MM.1S (cell line): ENCODE measurements around the gene SAMD14.

ENCODE experiments used
- DNase-seq: peaks from one replicate; pipeline ENCODE4 v3.0.0-alpha.2; 2015
- H2AFZ ChIP-seq: fragments of 300-600 bp; sonication (generic); 2 replicates; pipeline ENCODE4 v1.6.0; 2016; ENCODE audit warnings: antibody characterized with exemption, low read length
- H3F3A ChIP-seq: fragments of 300-600 bp; sonication (generic); 2 replicates; pipeline ENCODE4 v1.6.1; 2016; ENCODE audit warnings: mild to moderate bottlenecking, antibody characterized with exemption, low read length, moderate library complexity, mixed read lengths; ENCODE audit not compliant: insufficient read depth
- H3K27ac ChIP-seq: fragments of 300-600 bp; sonication (generic); 2 replicates; pipeline ENCODE4 v1.5.1; 2016; ENCODE audit warnings: mild to moderate bottlenecking, low read length
- H3K27me3 ChIP-seq: fragments of 300-600 bp; sonication (generic); replicated peaks from 2 replicates; pipeline ENCODE4 v1.6.0; 2016; ENCODE audit warnings: low read length; ENCODE audit not compliant: insufficient read depth
- H3K36me3 ChIP-seq: fragments of 300-600 bp; sonication (generic); replicated peaks from 2 replicates; pipeline ENCODE4 v1.6.1; 2016; ENCODE audit warnings: mild to moderate bottlenecking, low read length, mixed read lengths; ENCODE audit not compliant: insufficient read depth
- H3K4me1 ChIP-seq: fragments of 300-600 bp; sonication (generic); 2 replicates; pipeline ENCODE4 v1.6.1; 2016; ENCODE audit warnings: low read length, mixed read lengths
- H3K4me2 ChIP-seq: fragments of 300-600 bp; sonication (generic); 2 replicates; pipeline ENCODE4 v1.6.0; 2016; ENCODE audit warnings: low read depth, low read length
- H3K4me3 ChIP-seq: fragments of 300-600 bp; sonication (generic); 2 replicates; pipeline ENCODE4 v1.5.1; 2016; ENCODE audit warnings: low read length, mixed read lengths
- H3K79me2 ChIP-seq: fragments of 300-600 bp; sonication (generic); 2 replicates; pipeline ENCODE4 v1.6.1; 2016; ENCODE audit warnings: mixed run types, low read length, mixed read lengths
- H3K9ac ChIP-seq: fragments of 300-600 bp; sonication (generic); 2 replicates; pipeline ENCODE4 v1.6.1; 2016; ENCODE audit warnings: low read length, mixed read lengths
- H3K9me2 ChIP-seq: fragments of 300-600 bp; sonication (generic); replicated peaks from 2 replicates; pipeline ENCODE4 v1.6.1; 2016; ENCODE audit warnings: mild to moderate bottlenecking, low read length, mixed read lengths; ENCODE audit not compliant: insufficient read depth
- H3K9me3 ChIP-seq: fragments of 300-600 bp; sonication (generic); replicated peaks from 2 replicates; pipeline ENCODE4 v1.6.1; 2016; ENCODE audit warnings: mild to moderate bottlenecking, low read length, mixed read lengths; ENCODE audit not compliant: insufficient read depth
- H4K20me1 ChIP-seq: fragments of 300-600 bp; sonication (generic); 2 replicates; pipeline ENCODE4 v1.6.1; 2016; ENCODE audit warnings: mild to moderate bottlenecking, low read length, moderate library complexity, mixed read lengths; ENCODE audit not compliant: insufficient read depth
- EZH2 ChIP-seq: fragments of 300-600 bp; sonication (generic); optimal IDR thresholded peaks from 2 replicates; pipeline ENCODE3; 2017; ENCODE audit warnings: low read depth, mild to moderate bottlenecking, antibody characterized with exemption, low read length, mixed read lengths
- EZH2phosphoT487 ChIP-seq: fragments of 300-600 bp; sonication (generic); IDR thresholded peaks from 2 replicates; pipeline ENCODE4 v1.6.1; 2018; ENCODE audit warnings: antibody characterized with exemption, low read length
- TF ChIP-seq, protein P1 (sequence below): fragments of 300-600 bp; sonication (generic); IDR thresholded peaks from 2 replicates; pipeline ENCODE4 v1.5.1; 2016; ENCODE audit warnings: antibody characterized with exemption, low read length, mixed read lengths

Gene SAMD14

DNA sequence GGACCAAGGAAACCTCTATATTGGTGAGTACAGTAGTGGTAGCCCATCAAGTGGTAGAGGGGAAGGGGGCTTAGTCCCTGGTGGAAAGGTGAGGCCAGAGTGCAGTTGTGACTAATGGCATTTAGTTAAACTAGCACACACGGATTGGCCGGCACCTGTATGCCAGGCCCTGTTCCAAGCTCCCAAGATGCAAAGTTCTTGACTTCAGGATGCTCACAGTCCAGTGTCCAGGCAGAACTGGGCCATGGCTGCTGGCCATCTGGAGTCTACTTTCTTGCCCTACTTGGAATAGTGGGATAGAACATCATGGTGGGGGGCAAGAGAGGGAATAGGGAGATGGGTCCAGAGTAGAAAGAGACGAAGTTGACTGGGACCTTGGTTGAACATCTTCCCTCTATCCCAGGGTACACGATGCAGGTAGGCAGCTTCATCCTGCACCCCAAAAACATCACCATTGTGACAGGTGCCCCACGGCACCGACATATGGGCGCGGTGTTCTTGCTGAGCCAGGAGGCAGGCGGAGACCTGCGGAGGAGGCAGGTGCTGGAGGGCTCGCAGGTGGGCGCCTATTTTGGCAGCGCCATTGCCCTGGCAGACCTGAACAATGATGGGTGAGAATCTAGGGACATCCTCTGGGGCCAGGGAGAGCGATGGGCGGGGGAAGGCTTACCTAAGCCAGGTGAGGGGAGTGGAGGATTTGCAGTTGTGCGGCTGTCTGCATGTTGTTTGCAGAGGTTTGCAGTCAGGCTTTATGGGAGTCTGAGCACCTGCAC lies 58.9 kb downstream of the SAMD14 start:
- Histone ChIP-seq H3K4me2 (no peak overlapping the region), H3K9ac (no peak overlapping the region), H3K4me3 (no peak overlapping the region), H3K9me2 (no peaks in the 10 kb centered on the region), H3K27ac (no peak overlapping the region), H3K4me1 (peaks cover 18% of the 10 kb centered on the region), H2AFZ (no peak overlapping the region), H3K27me3 (no peaks in the 10 kb centered on the region), H3K79me2 (no peaks in the 10 kb centered on the region), H3K9me3 (no peaks in the 10 kb centered on the region), H4K20me1 (no peaks in the 10 kb centered on the region), H3K36me3 (no peaks in the 10 kb centered on the region), H3F3A (no peaks in the 10 kb centered on the region)
- TF ChIP-seq EZH2phosphoT487, result no peak
- TF ChIP-seq, protein P1, sequence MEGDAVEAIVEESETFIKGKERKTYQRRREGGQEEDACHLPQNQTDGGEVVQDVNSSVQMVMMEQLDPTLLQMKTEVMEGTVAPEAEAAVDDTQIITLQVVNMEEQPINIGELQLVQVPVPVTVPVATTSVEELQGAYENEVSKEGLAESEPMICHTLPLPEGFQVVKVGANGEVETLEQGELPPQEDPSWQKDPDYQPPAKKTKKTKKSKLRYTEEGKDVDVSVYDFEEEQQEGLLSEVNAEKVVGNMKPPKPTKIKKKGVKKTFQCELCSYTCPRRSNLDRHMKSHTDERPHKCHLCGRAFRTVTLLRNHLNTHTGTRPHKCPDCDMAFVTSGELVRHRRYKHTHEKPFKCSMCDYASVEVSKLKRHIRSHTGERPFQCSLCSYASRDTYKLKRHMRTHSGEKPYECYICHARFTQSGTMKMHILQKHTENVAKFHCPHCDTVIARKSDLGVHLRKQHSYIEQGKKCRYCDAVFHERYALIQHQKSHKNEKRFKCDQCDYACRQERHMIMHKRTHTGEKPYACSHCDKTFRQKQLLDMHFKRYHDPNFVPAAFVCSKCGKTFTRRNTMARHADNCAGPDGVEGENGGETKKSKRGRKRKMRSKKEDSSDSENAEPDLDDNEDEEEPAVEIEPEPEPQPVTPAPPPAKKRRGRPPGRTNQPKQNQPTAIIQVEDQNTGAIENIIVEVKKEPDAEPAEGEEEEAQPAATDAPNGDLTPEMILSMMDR, result no peak
- no peak for TF ChIP-seq EZH2
- no peak for DNase-seq

DNA sequence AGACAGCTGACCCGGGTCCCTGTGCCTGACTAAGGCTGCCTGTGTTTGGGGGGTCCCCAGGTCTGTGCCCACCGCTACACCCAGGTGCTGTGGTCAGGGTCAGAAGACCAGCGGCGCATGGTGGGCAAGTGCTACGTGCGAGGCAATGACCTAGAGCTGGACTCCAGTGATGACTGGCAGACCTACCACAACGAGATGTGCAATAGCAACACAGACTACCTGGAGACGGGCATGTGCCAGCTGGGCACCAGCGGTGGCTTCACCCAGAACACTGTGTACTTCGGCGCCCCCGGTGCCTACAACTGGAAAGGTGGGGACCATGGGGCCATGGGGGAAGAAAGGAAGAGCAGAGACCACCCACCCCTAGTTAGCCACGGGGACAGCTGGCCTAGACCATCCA lies 62.0 kb downstream of the SAMD14 start:
- Histone ChIP-seq H2AFZ (no peak overlapping the region), H3K4me2 (no peak overlapping the region), H3K79me2 (no peaks in the 10 kb centered on the region), H4K20me1 (no peaks in the 10 kb centered on the region), H3K9me2 (no peaks in the 10 kb centered on the region), H3F3A (no peaks in the 10 kb centered on the region), H3K27me3 (no peaks in the 10 kb centered on the region), H3K36me3 (no peaks in the 10 kb centered on the region), H3K9ac (no peak overlapping the region), H3K4me1 (peaks cover 16% of the 10 kb centered on the region), H3K27ac (no peak overlapping the region), H3K9me3 (no peaks in the 10 kb centered on the region), H3K4me3 (no peak overlapping the region)
- TF ChIP-seq EZH2phosphoT487 (no peak), EZH2 (no peak)
- TF ChIP-seq, protein P1, result no peak
- no peak for DNase-seq

DNA sequence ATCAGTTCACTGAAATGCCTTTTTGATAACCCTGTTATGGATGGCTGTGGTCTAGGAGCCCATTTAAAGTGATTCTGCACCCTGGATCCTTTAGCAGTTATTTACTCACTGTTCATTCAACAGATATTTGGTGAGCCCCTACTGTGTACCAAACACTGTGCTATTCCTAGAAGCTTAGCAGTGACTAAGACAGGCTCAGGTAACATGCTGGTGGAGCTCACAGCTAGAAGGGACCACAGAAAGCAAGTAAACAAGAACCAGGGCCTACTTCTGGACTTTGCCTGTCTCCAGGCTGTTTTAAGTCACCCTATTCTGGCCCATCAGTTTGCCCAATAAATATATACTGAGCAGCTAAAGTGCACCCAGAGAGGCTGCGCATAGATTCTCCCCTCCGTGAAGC lies 63.0 kb downstream of the SAMD14 start:
- Histone ChIP-seq H3F3A (no peaks in the 10 kb centered on the region), H3K36me3 (no peaks in the 10 kb centered on the region), H3K27me3 (no peaks in the 10 kb centered on the region), H3K79me2 (no peaks in the 10 kb centered on the region), H3K9me2 (no peaks in the 10 kb centered on the region), H4K20me1 (no peaks in the 10 kb centered on the region), H3K4me1 (peaks cover 7% of the 10 kb centered on the region), H3K4me2 (no peak overlapping the region), H3K27ac (no peak overlapping the region), H3K9me3 (no peaks in the 10 kb centered on the region), H3K4me3 (no peak overlapping the region), H3K9ac (no peak overlapping the region), H2AFZ (no peak overlapping the region)
- no peak for DNase-seq
- TF ChIP-seq, protein P1, result no peak
- TF ChIP-seq EZH2phosphoT487 (no peak), EZH2 (no peak)
